Endothelial cell of umbilical vein (primary cell): ENCODE results near the gene CACNA1C. TPM values are rescaled to one million over a fixed set of nuclear protein-coding genes. Genes with fewer than 3 reads are reported as not detected.

ENCODE experiments used
- BruUV-seq: library from RNA; stranded (reverse); fragments of 400-500 nt; replicated peaks from 2 replicates; lab custom pipeline; 2021; lab: Mats Ljungman, UMichigan
- CTCF ChIA-PET: fragments of 300-600, 350-600 bp; sonication (Branson Sonifier 250); formaldehyde crosslinking; loops from one replicate; lab custom pipeline; 2021; ENCODE audit warnings: antibody characterized with exemption, inconsistent platforms; lab: Charles Lee
- POLR2A ChIA-PET: fragments of 300-600, 350-600 bp; sonication (Branson Sonifier 250); formaldehyde crosslinking; loops from one replicate; lab custom pipeline; 2021; ENCODE audit warnings: antibody characterized with exemption, inconsistent platforms; lab: Charles Lee
- DNase-seq: peaks from one replicate; pipeline ENCODE4 v3.0.0-alpha.2; 2011; ENCODE audit warnings: low read depth, low spot score
- FAIRE-seq: peaks from 2 replicates; lab custom pipeline; 2011; peaks lifted over from hg19 to GRCh38; lab: Jason Lieb, UNC
- H2AFZ ChIP-seq: 2 replicates; pipeline ENCODE4 v1.6.0; 2012; ENCODE audit warnings: low read depth, low read length, control low read depth, inconsistent platforms
- H3K27ac ChIP-seq: 2 replicates; pipeline ENCODE4 v1.5.1; 2011; ENCODE audit warnings: low read depth, mild to moderate bottlenecking, control low read depth, low read length, moderate library complexity; ENCODE audit not compliant: insufficient read depth
- H3K27me3 ChIP-seq, 2 experiments: 2 replicates each; pipeline versions ENCODE4 v1.6.0 to v1.6.1; 2011; ENCODE audit warnings: low read length in 2 of 2, mixed read lengths in 1 of 2; ENCODE audit not compliant: control insufficient read depth in 2 of 2, insufficient read depth in 2 of 2
- H3K36me3 ChIP-seq, 2 experiments: 2 replicates in 1 of 2; 3 replicates in 1 of 2; pipeline ENCODE4 v1.5.1; 2011; ENCODE audit warnings: low read length in 2 of 2, mild to moderate bottlenecking in 1 of 2, moderate library complexity in 1 of 2; ENCODE audit not compliant: control insufficient read depth in 2 of 2, insufficient read depth in 2 of 2; ENCODE audit errors: extremely low read depth in 1 of 2
- H3K4me1 ChIP-seq: 3 replicates; pipeline ENCODE4 v1.5.1; 2011; ENCODE audit warnings: mild to moderate bottlenecking, low read length; ENCODE audit not compliant: control insufficient read depth, insufficient read depth; ENCODE audit errors: extremely low read depth
- H3K4me2 ChIP-seq: 2 replicates; pipeline ENCODE4 v1.6.1; 2011; ENCODE audit warnings: low read length, control low read depth, mixed read lengths; ENCODE audit not compliant: insufficient read depth
- H3K4me3 ChIP-seq, 3 experiments: fragments of 200-600 bp in 1 of 3; sonication (generic), shearing (Covaris generic) in 1 of 3; replicated peaks in 1 of 3; 2 replicates each; pipeline ENCODE4 v1.5.1; 2011 to 2016; ENCODE audit warnings: control low read depth in 3 of 3, low read length in 3 of 3, mild to moderate bottlenecking in 2 of 3, inconsistent platforms in 1 of 3, low read depth in 1 of 3, moderate library complexity in 1 of 3; ENCODE audit not compliant: insufficient read depth in 1 of 3
- H3K79me2 ChIP-seq: 2 replicates; pipeline ENCODE4 v1.6.0; 2012; ENCODE audit warnings: low read length, inconsistent platforms; ENCODE audit not compliant: control insufficient read depth, insufficient read depth
- H3K9ac ChIP-seq: replicated peaks from 2 replicates; pipeline ENCODE3; 2011; ENCODE audit warnings: low read length, control low read depth; ENCODE audit not compliant: insufficient read depth; ENCODE audit errors: extremely low read depth
- H3K9me1 ChIP-seq: replicated peaks from 3 replicates; pipeline ENCODE4 v1.6.0; 2011; ENCODE audit warnings: mild to moderate bottlenecking, low read length; ENCODE audit not compliant: control insufficient read depth, insufficient read depth; ENCODE audit errors: extremely low read depth
- H3K9me3 ChIP-seq: replicated peaks from 2 replicates; pipeline ENCODE4 v1.5.1; 2012; ENCODE audit warnings: low read length, inconsistent platforms; ENCODE audit not compliant: control insufficient read depth, insufficient read depth
- H4K20me1 ChIP-seq: replicated peaks from 2 replicates; pipeline ENCODE3; 2011; ENCODE audit warnings: mild to moderate bottlenecking, low read length; ENCODE audit not compliant: control insufficient read depth, insufficient read depth; ENCODE audit errors: extremely low read depth
- CTCF ChIP-seq, 2 donors: IDR thresholded peaks; 1 replicate in 1 of 2; 2 replicates in 1 of 2; pipeline ENCODE4 v1.5.1; 2011; ENCODE audit warnings: low read length in 2 of 2, mild to moderate bottlenecking in 2 of 2, moderate library complexity in 2 of 2, control low read depth in 1 of 2, inconsistent platforms in 1 of 2, low read depth in 1 of 2; ENCODE audit not compliant: insufficient read depth in 1 of 2; ENCODE audit errors: extremely low read depth in 1 of 2
- EZH2 ChIP-seq: IDR thresholded peaks from 2 replicates; pipeline ENCODE4 v1.6.1; 2012; ENCODE audit warnings: borderline replicate concordance, low read depth, mild to moderate bottlenecking, moderate library complexity, low read length, inconsistent platforms; ENCODE audit not compliant: severe bottlenecking
- FOS ChIP-seq: IDR thresholded peaks from 2 replicates; pipeline ENCODE4 v1.6.1; 2011; ENCODE audit warnings: mild to moderate bottlenecking, low read length, moderate library complexity, borderline replicate concordance; ENCODE audit not compliant: insufficient read depth
- GATA2 ChIP-seq: IDR thresholded peaks from 2 replicates; pipeline ENCODE4 v1.7.0; 2011; ENCODE audit warnings: low read depth, mild to moderate bottlenecking, moderate library complexity, mixed read lengths, low read length; ENCODE audit not compliant: insufficient read length, insufficient read depth
- JUN ChIP-seq: IDR thresholded peaks from 2 replicates; pipeline ENCODE4 v1.6.1; 2011; ENCODE audit warnings: borderline replicate concordance, low read depth; ENCODE audit not compliant: insufficient read length, insufficient read depth
- MAX ChIP-seq: IDR thresholded peaks from 2 replicates; pipeline ENCODE4 v1.6.1; 2011; ENCODE audit not compliant: insufficient read depth, insufficient read length
- MYC ChIP-seq: IDR thresholded peaks from one replicate; pipeline ENCODE4 v1.6.1; 2011; ENCODE audit warnings: mild to moderate bottlenecking, low read depth, low read length
- POLR2A ChIP-seq: IDR thresholded peaks from 2 replicates; pipeline ENCODE4 v1.6.1; 2012; ENCODE audit warnings: low read depth, mild to moderate bottlenecking, control low read depth, low read length
- POLR2AphosphoS5 ChIP-seq: IDR thresholded peaks from 2 replicates; pipeline ENCODE4 v1.6.1; 2012; ENCODE audit warnings: low read depth, mild to moderate bottlenecking, control low read depth, low read length, moderate library complexity; ENCODE audit not compliant: insufficient read depth
- dilution Hi-C: fragments of 300-500 bp; cut with MboI; formaldehyde crosslinking; loops from one replicate; pipeline ENCODE4 v1.15.0; 2019; ENCODE audit warnings: low sequenced_read_pairs; ENCODE audit not compliant: extremely low pct_ligation_motif_present
- intact Hi-C: fragments of 100-400 bp; cut with micrococcal nuclease; formaldehyde crosslinking; loops from one replicate; pipeline ENCODE4 v1.10.0; 2022
- polyA plus RNA-seq, 4 experiments: library from polyadenylated mRNA; depleted of rRNA in 3 of 4; stranded (reverse) in 3 of 4; unstranded in 1 of 4; fragments of >200 nt; gene quantifications; 2 replicates each; pipeline versions ENCODE4 v1.2.1 to v1.2.3, GENCODE V29; 2011 to 2012; ENCODE audit warnings: missing spikeins in 1 of 4
- total RNA-seq: library from RNA; stranded (reverse); gene quantifications from 2 replicates; pipeline ENCODE4 v1.2.3, GENCODE V29; 2021

Gene CACNA1C
- total and polyA plus RNA-seq, 2 donors (not counting 3 experiments of a cell fraction or from before 2014, with no cell fraction given): not detected

- no peaks in the 10 kb centered on the region for H3K9me1 ChIP-seq
- H3K27ac ChIP-seq: no peak overlapping the region
- ChIA-PET CTCF (no interaction called here), POLR2A (interaction anchor here (0.8 kb wide), 1 partner anchor 143 kb away, joined by 3 read pairs; no protein-coding TSS in a partner anchor)
- DNase-seq (no peak), FAIRE-seq (no peak)
- no peaks in the 10 kb centered on the region for H3K79me2 ChIP-seq
- H2AFZ ChIP-seq: no peak overlapping the region
- H3K36me3 ChIP-seq: no peaks in the 10 kb centered on the region
- no peaks in the 10 kb centered on the region for H3K27me3 ChIP-seq
- no peaks in the 10 kb centered on the region for H4K20me1 ChIP-seq
- dilution Hi-C loops: no loop called here
- no peak overlapping the region for H3K4me3 ChIP-seq
- BruUV-seq: no TSS peak
- no peaks in the 10 kb centered on the region for H3K4me1 ChIP-seq
- intact Hi-C loops: no loop called here
- H3K4me2 ChIP-seq: no peak overlapping the region
- no peak overlapping the region for H3K9ac ChIP-seq
- TF ChIP-seq POLR2AphosphoS5 (no peak), EZH2 (no peak), GATA2 (no peak), FOS (no peak), POLR2A (no peak), MYC (no peak), MAX (no peak), JUN (no peak), CTCF (IDR thresholded peaks at IDR 0.05; ENCODE audit: extremely low read depth in 1 of 2, insufficient read depth in 1 of 2, low read depth in 1 of 2, low read length in 2 of 2) (no peak)
- no peaks in the 10 kb centered on the region for H3K9me3 ChIP-seq
Measured at GRCh38 chr12:2413999-2414792, 361.4 kb downstream of the CACNA1C start.
